Body of pancreas (tissue), 4 donors: ENCODE data around the gene CORIN. TPM values are rescaled to one million over a fixed set of nuclear protein-coding genes. Genes with fewer than 3 reads are reported as not detected.
"Not testable (repeated sequence)": the region's sequence is repeated elsewhere in the genome, so short reads cannot be mapped to it uniquely, and the experiment has no call there.

Experiments used
- ATAC-seq: fragments of 150-250 bp; one replicate; pipeline ENCODE4 v1.9.1; 2016
- DNase-seq, 4 donors: peaks; one replicate each; pipeline ENCODE4 v3.0.0-alpha.2; 2019
- H3K27ac ChIP-seq, 4 donors: fragments of 200-600 bp; sonication (generic); 1 replicate in 3 of 4; 2 replicates in 1 of 4; pipeline versions ENCODE4 v1.5.1 to v1.6.1; 2016 to 2019; ENCODE audit warnings: mild to moderate bottlenecking in 1 of 4, mixed read lengths in 1 of 4, moderate library complexity in 1 of 4
- H3K27me3 ChIP-seq, 2 donors: fragments of 200-600 bp; sonication (generic); one replicate each; pipeline ENCODE4 v1.6.0; 2016; ENCODE audit warnings: mild to moderate bottlenecking in 1 of 2
- H3K36me3 ChIP-seq, 2 donors: fragments of 200-600 bp; sonication (generic); replicated peaks in 1 of 2; 2 replicates each; pipeline ENCODE4 v1.5.1; 2016; ENCODE audit warnings: low read depth in 2 of 2; ENCODE audit not compliant: insufficient read depth in 1 of 2
- H3K4me1 ChIP-seq: fragments of 200-600 bp; sonication (generic); one replicate; pipeline ENCODE4 v1.6.0; 2016
- H3K4me3 ChIP-seq, 2 donors: fragments of 200-600 bp; sonication (generic); 1 replicate in 1 of 2; 2 replicates in 1 of 2; pipeline ENCODE4 v1.5.1; 2016 to 2019
- H3K9me3 ChIP-seq, 3 donors: fragments of 200-600 bp; sonication (generic); 1 replicate in 2 of 3; 2 replicates in 1 of 3; pipeline ENCODE4 v1.5.1; 2016
- POLR2A ChIP-seq, 3 donors: fragments of 450-650 bp; IDR thresholded peaks; one replicate each; pipeline ENCODE4 v1.6.1; 2016; ENCODE audit warnings: antibody characterized with exemption in 3 of 3, mild to moderate bottlenecking in 2 of 3
- WGBS, 2 donors: methylation state at CpG; one replicate each; pipeline ENCODE4 v1.1.5; 2017; 5-methylcytosine and 5-hydroxymethylcytosine counted together
- intact Hi-C: fragments of 100-400 bp; cut with DNase I; formaldehyde crosslinking; loops from one replicate; pipeline ENCODE4 v1.15.1; 2023
- total RNA-seq, 2 donors: library from RNA; depleted of rRNA; stranded (reverse); fragments of >200 nt; gene quantifications; one replicate each; pipeline ENCODE4 v1.1.0, GENCODE V29; 2016
- TF ChIP-seq, protein P1 (sequence below), 7 experiments: fragments of 450-650 bp in 4 of 7; fragments of 200-600 bp in 3 of 7; sonication (generic) in 3 of 7; IDR thresholded peaks; one replicate each; pipeline ENCODE4 v1.5.1; 2016 to 2019; ENCODE audit warnings: antibody characterized with exemption in 7 of 7

The CORIN gene
- total RNA-seq, 2 donors from 2014 or later: 0.33 to 1.3 TPM

DNA sequence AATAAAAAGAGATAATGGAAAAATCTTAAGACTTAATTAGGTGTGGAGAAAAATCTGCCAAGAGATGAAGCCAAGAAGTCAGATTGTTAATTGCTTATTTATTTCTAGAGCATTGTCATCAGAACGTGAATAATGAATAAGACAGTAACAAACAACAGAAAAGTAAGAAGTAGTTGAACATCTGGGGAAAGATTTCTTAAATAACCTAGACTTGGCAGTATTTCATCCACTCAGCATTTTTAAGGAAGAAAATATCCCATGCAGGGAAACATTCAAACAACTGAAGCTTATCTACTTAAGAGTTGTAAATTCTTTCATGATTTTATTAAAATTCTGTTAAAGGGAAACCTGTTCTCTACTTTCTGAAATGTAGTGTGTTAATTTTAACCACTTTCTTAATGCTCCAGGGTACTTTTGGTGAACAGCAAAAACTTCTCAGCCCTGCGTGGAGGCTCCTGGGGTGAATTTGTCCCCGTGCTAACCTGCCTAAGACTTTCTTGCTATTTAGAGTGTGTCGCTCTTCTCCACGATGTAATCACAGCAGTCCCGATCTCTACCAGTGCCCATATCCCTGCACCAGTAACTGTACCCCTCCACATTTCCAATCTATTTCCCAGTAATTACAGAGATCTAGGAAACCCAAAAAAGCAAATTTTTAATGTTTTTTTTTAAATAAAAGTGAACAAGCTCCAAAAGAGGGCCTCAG, 124.6 kb downstream of the CORIN start:
- H3K4me3 ChIP-seq: no peak overlapping the region
- no peaks in the 10 kb centered on the region for H3K36me3 ChIP-seq
- no peak for DNase-seq
- H3K27me3 ChIP-seq: no peaks in the 10 kb centered on the region
- H3K4me1 ChIP-seq: peaks cover 4% of the 10 kb centered on the region
- no peaks in the 10 kb centered on the region for H3K9me3 ChIP-seq
- ATAC-seq: no peak
- intact Hi-C loops: no loop called here
- no peak overlapping the region for H3K27ac ChIP-seq
- TF ChIP-seq POLR2A (IDR thresholded peaks at IDR 0.05): no peak
- TF ChIP-seq, protein P1, sequence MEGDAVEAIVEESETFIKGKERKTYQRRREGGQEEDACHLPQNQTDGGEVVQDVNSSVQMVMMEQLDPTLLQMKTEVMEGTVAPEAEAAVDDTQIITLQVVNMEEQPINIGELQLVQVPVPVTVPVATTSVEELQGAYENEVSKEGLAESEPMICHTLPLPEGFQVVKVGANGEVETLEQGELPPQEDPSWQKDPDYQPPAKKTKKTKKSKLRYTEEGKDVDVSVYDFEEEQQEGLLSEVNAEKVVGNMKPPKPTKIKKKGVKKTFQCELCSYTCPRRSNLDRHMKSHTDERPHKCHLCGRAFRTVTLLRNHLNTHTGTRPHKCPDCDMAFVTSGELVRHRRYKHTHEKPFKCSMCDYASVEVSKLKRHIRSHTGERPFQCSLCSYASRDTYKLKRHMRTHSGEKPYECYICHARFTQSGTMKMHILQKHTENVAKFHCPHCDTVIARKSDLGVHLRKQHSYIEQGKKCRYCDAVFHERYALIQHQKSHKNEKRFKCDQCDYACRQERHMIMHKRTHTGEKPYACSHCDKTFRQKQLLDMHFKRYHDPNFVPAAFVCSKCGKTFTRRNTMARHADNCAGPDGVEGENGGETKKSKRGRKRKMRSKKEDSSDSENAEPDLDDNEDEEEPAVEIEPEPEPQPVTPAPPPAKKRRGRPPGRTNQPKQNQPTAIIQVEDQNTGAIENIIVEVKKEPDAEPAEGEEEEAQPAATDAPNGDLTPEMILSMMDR (IDR thresholded peaks at IDR 0.05): no peak
- WGBS, 2 donors: 72 to 73% methylated on average over 6 of the region's 6 CpGs

DNA sequence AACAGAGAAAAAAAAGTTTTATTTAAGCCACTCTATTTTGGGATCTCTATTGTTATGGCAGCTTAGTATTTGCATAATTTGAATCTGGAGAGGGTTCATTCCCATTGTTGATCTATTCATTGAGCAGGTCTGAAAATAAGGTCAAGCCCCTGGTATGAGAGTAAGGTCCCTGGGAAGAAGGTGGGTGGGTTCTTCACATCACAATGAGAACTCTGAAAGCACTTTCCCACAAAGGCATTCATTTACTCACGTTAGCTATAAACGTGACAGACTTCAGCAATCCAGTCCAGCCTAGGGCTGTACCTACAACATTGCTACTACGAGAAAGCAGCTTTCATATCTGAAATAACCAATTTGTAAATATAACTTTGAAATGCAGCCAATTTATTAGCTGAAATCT, 126.2 kb downstream of the CORIN start:
- 14 to 15% methylated on average over 3 of the region's 3 CpGs for WGBS, 2 donors
- Histone ChIP-seq H3K27me3 (no peaks in the 10 kb centered on the region), H3K27ac (no peak overlapping the region), H3K36me3 (no peaks in the 10 kb centered on the region), H3K9me3 (no peaks in the 10 kb centered on the region), H3K4me3 (no peak overlapping the region), H3K4me1 (peaks cover 4% of the 10 kb centered on the region)
- intact Hi-C loops: no loop called here
- no peak for ATAC-seq
- DNase-seq: no peak
- TF ChIP-seq, protein P1 (IDR thresholded peaks at IDR 0.05): no peak
- TF ChIP-seq POLR2A (IDR thresholded peaks at IDR 0.05): no peak

DNA sequence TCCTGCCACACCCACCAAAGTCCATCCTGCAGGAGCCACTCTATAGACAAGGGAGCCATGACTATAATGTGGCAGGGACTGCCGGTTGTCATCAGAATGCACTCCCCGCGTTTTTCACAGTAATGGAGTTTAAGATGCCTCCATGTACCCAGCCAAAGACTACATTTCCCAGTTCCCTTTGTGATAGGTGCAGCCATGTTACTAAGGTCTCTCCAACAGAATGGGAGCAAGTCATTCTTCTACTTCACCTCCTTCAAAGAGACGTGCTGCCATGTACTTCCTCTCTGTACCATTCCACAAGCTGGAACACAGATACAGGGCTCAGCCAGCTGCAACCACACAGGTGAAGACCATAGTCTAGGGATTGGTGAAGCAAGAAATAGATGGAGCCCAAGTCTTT, 126.7 kb downstream of the CORIN start:
- no peaks in the 10 kb centered on the region for H3K36me3 ChIP-seq
- 72 to 88% methylated on average over 4 of the region's 4 CpGs for WGBS, 2 donors
- ATAC-seq (no peak), DNase-seq (no peak)
- intact Hi-C loops: no loop called here
- H3K27ac ChIP-seq: no peak overlapping the region
- no peak overlapping the region for H3K4me3 ChIP-seq
- no peaks in the 10 kb centered on the region for H3K27me3 ChIP-seq
- no peaks in the 10 kb centered on the region for H3K9me3 ChIP-seq
- peaks cover 3% of the 10 kb centered on the region for H3K4me1 ChIP-seq
- TF ChIP-seq, protein P1 (IDR thresholded peaks at IDR 0.05): no peak
- TF ChIP-seq POLR2A (IDR thresholded peaks at IDR 0.05): no peak

DNA sequence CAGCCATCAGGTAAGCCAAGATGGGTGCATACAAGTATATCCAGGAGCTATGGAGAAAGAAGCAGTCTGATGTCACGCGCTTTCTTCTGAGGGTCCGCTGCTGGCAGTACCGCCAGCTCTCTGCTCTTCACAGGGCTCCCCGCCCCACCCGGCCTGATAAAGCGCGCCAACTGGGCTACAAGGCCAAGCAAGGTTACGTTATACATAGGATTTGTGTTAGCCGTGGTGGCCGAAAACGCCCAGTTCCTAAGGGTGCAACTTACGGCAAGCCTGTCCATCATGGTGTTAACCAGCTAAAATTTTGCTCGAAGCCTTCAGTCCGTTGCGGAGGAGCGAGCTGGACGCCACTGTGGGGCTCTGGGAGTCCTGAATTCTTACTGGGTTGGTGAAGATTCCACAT, 131.5 kb downstream of the CORIN start:
- 91 to 93% methylated on average over 18 of the region's 18 CpGs for WGBS, 2 donors
- H3K4me3 ChIP-seq, H3K27ac ChIP-seq, ATAC-seq, H3K27me3 ChIP-seq, H3K9me3 ChIP-seq, DNase-seq, H3K36me3 ChIP-seq: not testable (repeated sequence)
- intact Hi-C loops: loop anchor here (10.0 kb wide), 1 partner anchor 128 kb away; the partner anchor contains the start of gene CORIN
- peaks cover 12% of the 10 kb centered on the region for H3K4me1 ChIP-seq

DNA sequence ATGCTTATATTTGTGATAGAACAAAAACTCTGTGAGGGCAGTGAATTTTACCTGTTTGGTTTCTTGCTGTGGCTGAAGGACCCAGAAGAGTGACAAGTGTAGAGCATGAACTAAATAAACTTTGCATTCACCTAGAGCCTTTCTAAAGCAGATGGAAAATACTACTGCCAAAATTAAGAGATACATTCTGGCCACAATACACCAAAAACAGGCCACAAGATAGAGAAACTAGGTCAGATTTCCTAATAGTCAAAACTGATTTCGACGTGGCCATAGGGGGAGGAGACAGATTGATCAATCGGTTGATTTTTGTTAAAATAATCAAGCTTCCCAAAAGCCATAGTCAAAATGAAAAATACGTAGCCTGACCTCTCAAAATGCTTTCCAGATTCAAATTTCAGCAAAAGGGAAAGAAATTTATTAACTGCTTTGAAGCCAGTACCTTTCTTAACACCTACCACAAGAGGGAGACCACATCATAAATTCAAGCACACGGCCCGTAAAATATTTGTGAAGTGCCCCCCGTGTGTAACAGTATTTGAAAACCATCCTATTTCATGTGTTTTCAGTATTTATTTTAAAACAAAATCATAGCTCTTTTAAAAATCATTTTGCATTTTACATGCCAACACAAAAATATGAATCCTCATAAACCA, 132.4 kb downstream of the CORIN start:
- Histone ChIP-seq H3K4me1 (peaks cover 12% of the 10 kb centered on the region), H3K27ac (peak overlapping the region in 1 of 4 donors; percentile 62), H3K27me3 (no peaks in the 10 kb centered on the region), H3K9me3 (no peaks in the 10 kb centered on the region), H3K4me3 (no peak overlapping the region), H3K36me3 (no peaks in the 10 kb centered on the region)
- 28 to 30% methylated on average over 7 of the region's 7 CpGs for WGBS, 2 donors
- no peak for ATAC-seq
- TF ChIP-seq, protein P1 (IDR thresholded peaks at IDR 0.05): peak in 5 of 7 experiments; percentile 16 to 43 (median 25)
- TF ChIP-seq POLR2A (IDR thresholded peaks at IDR 0.05): no peak
- intact Hi-C loops: loop anchor here (10.0 kb wide), 1 partner anchor 129 kb away; the partner anchor contains the start of gene CORIN
- DNase-seq: no peak
